ENCODE results near the gene NCAPD3. TPM values are rescaled to one million over a fixed set of nuclear protein-coding genes. Genes with fewer than 3 reads are reported as not detected.

Gene NCAPD3
- total and polyA plus RNA-seq, 2 donors (not counting 3 experiments of a cell fraction or from before 2014, with no cell fraction given) = 22.6 to 43.8 TPM

GRCh38 chr11:134273317-134273712 is 49.5 kb upstream of the NCAPD3 start:
- Histone ChIP-seq H4K20me1 (replicated peaks; ENCODE audit: control insufficient read depth, extremely low read depth, insufficient read depth, low read length) (no peaks in the 10 kb centered on the region), H3K9ac (replicated peaks; ENCODE audit: extremely low read depth, insufficient read depth, low read length) (no peak overlapping the region), H3K27me3 (ENCODE audit: control insufficient read depth in 2 of 2, insufficient read depth in 2 of 2, low read length in 2 of 2) (peaks cover 49 to 62% of the 10 kb centered on the region in 2 experiments), H3K36me3 (ENCODE audit: control insufficient read depth in 2 of 2, extremely low read depth in 1 of 2, insufficient read depth in 2 of 2, low read length in 2 of 2) (no peaks in the 10 kb centered on the region), H3K27ac (ENCODE audit: insufficient read depth, low read depth, low read length) (no peak overlapping the region), H3K4me3 (replicated peaks in 1 of 3; ENCODE audit: insufficient read depth in 1 of 3, low read depth in 1 of 3, low read length in 3 of 3) (no peak overlapping the region), H2AFZ (ENCODE audit: low read depth, low read length) (no peak overlapping the region), H3K79me2 (ENCODE audit: control insufficient read depth, insufficient read depth, low read length) (no peaks in the 10 kb centered on the region), H3K4me2 (ENCODE audit: insufficient read depth, low read length) (no peak overlapping the region), H3K9me3 (replicated peaks; ENCODE audit: control insufficient read depth, insufficient read depth, low read length) (no peaks in the 10 kb centered on the region), H3K4me1 (ENCODE audit: control insufficient read depth, extremely low read depth, insufficient read depth, low read length) (peaks cover 2% of the 10 kb centered on the region), H3K9me1 (replicated peaks; ENCODE audit: control insufficient read depth, extremely low read depth, insufficient read depth, low read length) (no peaks in the 10 kb centered on the region)
- dilution Hi-C loops (cut with MboI; ENCODE audit: extremely low pct_ligation_motif_present, low sequenced_read_pairs) (no loop called here), intact Hi-C loops (cut with micrococcal nuclease) (loop anchor here (1.0 kb wide), 1 partner anchor 19 kb away; no protein-coding TSS in a partner anchor)
- BruUV-seq (replicated peaks) = no TSS peak
- DNase-seq (ENCODE audit: low read depth, low spot score) = no peak
- TF ChIP-seq EZH2 (IDR thresholded peaks at IDR 0.05; ENCODE audit: borderline replicate concordance, low read depth, low read length, severe bottlenecking) (no peak), GATA2 (IDR thresholded peaks at IDR 0.05; ENCODE audit: insufficient read depth, insufficient read length, low read depth, low read length) (no peak), FOS (IDR thresholded peaks at IDR 0.05; ENCODE audit: borderline replicate concordance, insufficient read depth, low read length) (no peak), MAX (IDR thresholded peaks at IDR 0.05; ENCODE audit: insufficient read depth, insufficient read length) (no peak), POLR2A (IDR thresholded peaks at IDR 0.05; ENCODE audit: low read depth, low read length) (no peak), JUN (IDR thresholded peaks at IDR 0.05; ENCODE audit: borderline replicate concordance, insufficient read depth, insufficient read length, low read depth) (no peak), POLR2AphosphoS5 (IDR thresholded peaks at IDR 0.05; ENCODE audit: insufficient read depth, low read depth, low read length) (no peak), CTCF (IDR thresholded peaks at IDR 0.05; ENCODE audit: extremely low read depth in 1 of 2, insufficient read depth in 1 of 2, low read depth in 1 of 2, low read length in 2 of 2) (no peak), MYC (IDR thresholded peaks at IDR 0.05; ENCODE audit: low read depth, low read length) (no peak)
- ChIA-PET POLR2A (no interaction called here), CTCF (interaction anchor here (1.0 to 1.9 kb wide), 3 partner anchors 9 to 20 kb away, joined by 4 to 6 read pairs (median 4); partner anchors contain the start of gene ACAD8)
- FAIRE-seq = no peak
